SU-DHL-6 (cell line): ENCODE results near the gene SORL1.

Experiments
- CTCF ChIP-seq: fragments of 200-600 bp; sonication (generic); IDR thresholded peaks from one replicate; pipeline ENCODE4 v1.5.1; 2017; ENCODE audit warnings: antibody characterized with exemption, mild to moderate bottlenecking, low read length, moderate library complexity; ENCODE audit not compliant: insufficient read depth, poor library complexity, severe bottlenecking
- EZH2phosphoT487 ChIP-seq: fragments of 200-600 bp; sonication (generic), shearing (Covaris generic); conservative IDR thresholded peaks from 2 replicates; pipeline ENCODE4 v1.6.1; 2018; ENCODE audit warnings: mild to moderate bottlenecking, antibody characterized with exemption, low read length, moderate library complexity, mixed read lengths

DNA sequence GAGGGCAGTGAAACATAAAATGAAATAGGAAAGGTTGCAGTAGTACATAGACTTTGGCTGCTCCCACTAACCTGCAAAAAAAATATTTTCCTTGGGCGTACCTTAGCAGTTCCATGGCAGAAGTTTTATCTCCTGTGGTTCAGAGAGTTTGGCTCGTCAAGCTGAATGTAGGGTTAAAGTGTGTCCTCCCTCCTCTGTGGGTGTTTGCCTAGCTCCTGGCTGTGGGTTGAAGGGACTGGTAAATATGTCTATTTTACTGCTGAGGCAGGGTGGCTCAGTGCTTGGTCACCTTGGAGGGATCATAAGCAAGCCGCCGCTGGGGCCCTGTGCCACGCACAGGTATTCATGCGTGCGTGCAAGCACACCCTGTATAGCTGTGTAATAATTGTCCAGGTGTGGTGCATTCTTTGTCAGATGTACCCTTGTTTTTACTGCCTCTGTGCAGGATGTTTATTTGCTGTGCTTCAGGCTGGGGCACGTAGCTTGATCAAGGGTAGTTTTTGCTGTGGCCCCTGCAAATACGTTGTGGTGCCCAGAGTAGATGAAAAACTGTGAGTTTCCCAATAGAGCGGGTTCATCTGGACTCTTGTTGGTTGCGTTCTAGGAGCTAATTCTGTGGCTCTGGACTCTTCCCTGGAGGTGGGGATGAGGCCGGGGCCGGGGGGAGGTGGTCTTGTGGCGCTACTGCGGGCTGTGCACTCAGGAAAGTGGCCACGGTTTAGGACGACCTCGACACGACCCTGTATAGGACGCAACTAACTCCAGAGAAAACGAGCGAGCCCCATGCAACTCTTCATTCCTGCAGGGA is 732 bp upstream of the SORL1 start:
- TF ChIP-seq CTCF (no peak), EZH2phosphoT487 (no peak)
